Measurements from ENCODE around the gene VWA7.
A peak's percentile ranks its signal among the peaks of the same experiment; 100 is the strongest.

VWA7 gene

GRCh38 chr6:31736021-31736767 lies 40.9 kb downstream of the VWA7 start, which contains the start of gene CLIC1:
Gene CLIC1, minus strand, starts transcription at chr6:31736530. Its CDS starts 230 bp downstream, at chr6:31736300.
- DNase-seq (ENCODE audit: low spot score): peak; percentile 95
- TF ChIP-seq, protein P1, sequence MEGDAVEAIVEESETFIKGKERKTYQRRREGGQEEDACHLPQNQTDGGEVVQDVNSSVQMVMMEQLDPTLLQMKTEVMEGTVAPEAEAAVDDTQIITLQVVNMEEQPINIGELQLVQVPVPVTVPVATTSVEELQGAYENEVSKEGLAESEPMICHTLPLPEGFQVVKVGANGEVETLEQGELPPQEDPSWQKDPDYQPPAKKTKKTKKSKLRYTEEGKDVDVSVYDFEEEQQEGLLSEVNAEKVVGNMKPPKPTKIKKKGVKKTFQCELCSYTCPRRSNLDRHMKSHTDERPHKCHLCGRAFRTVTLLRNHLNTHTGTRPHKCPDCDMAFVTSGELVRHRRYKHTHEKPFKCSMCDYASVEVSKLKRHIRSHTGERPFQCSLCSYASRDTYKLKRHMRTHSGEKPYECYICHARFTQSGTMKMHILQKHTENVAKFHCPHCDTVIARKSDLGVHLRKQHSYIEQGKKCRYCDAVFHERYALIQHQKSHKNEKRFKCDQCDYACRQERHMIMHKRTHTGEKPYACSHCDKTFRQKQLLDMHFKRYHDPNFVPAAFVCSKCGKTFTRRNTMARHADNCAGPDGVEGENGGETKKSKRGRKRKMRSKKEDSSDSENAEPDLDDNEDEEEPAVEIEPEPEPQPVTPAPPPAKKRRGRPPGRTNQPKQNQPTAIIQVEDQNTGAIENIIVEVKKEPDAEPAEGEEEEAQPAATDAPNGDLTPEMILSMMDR (IDR thresholded peaks at IDR 0.05): no peak
- Histone ChIP-seq H3K27ac (peak within 1 kb of the TSS; percentile 94 to 96), H3K4me3 (peak within 1 kb of the TSS; percentile 76)

DNA sequence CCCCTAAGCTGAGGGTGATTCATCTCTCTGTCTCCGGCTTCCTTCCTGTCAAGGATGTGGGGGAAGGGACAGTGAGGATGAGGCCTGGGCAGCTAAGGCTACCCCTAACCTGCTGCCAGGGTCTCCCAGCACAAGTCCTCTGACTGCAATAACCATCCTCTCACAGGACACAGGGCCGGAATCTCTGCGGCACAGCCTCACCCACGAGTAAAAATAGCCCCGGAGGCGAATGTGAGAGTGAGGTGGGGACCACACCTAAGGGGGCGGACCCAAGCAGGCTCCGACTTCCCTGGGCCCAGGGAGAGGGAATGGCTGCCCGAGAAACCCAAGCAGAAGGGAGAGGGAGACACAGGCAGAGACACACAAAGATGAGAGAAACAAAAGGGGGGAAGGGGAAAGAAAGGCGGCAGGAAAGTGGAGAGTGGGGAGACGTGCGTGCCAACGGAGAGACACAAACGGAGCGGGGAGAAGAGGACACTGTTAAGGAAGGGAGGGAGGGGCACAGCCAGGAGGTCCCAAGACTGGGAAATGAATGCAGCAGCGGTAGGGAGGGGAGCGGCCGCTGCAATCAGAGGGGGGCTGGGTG lies 42.2 kb downstream of the VWA7 start:
- H3K27ac ChIP-seq: peak overlapping the region; percentile 94 to 96
- TF ChIP-seq, protein P1 (IDR thresholded peaks at IDR 0.05): no peak
- no peak for DNase-seq (ENCODE audit: low spot score)
- H3K4me3 ChIP-seq: peak overlapping the region; percentile 76

GRCh38 chr6:31734247-31734820 lies 42.8 kb downstream of the VWA7 start:
- DNase-seq (ENCODE audit: low spot score): no peak

GRCh38 chr6:31733734-31734133 lies 43.4 kb downstream of the VWA7 start:
- TF ChIP-seq, protein P1 (IDR thresholded peaks at IDR 0.05): no peak
- H3K4me3 ChIP-seq: peak overlapping the region; percentile 76

More at GRCh38 chr6:31734247-31734820, 42.8 kb downstream of the VWA7 start:
- H3K27ac ChIP-seq: peak overlapping the region; percentile 94 to 96
- H3K4me3 ChIP-seq: peak overlapping the region; percentile 76
- TF ChIP-seq, protein P1 (IDR thresholded peaks at IDR 0.05): no peak

GRCh38 chr6:31732029-31732428 lies 45.1 kb downstream of the VWA7 start:
- Histone ChIP-seq H3K4me3 (no peak overlapping the region), H3K27ac (peak overlapping the region in 1 of 2 donors; percentile 4)
- no peak for DNase-seq (ENCODE audit: low spot score)
- TF ChIP-seq, protein P1 (IDR thresholded peaks at IDR 0.05): no peak

More at GRCh38 chr6:31733734-31734133, 43.4 kb downstream of the VWA7 start:
- DNase-seq (ENCODE audit: low spot score): no peak
- H3K27ac ChIP-seq: peak overlapping the region; percentile 94 to 96

- peak overlapping the region; percentile 91 for H3K4me3 ChIP-seq
- H3K27ac ChIP-seq: peak overlapping the region; percentile 86 to 99
- TF ChIP-seq, protein P1 (IDR thresholded peaks at IDR 0.05): no peak
Measured at GRCh38 chr6:31730631-31731086, 46.5 kb downstream of the VWA7 start.

More at GRCh38 chr6:31730631-31731086, 46.5 kb downstream of the VWA7 start:
- no peak for DNase-seq (ENCODE audit: low spot score)

Measured in coronary artery (tissue), 2 donors.